NB4 (cell line): ENCODE measurements around the gene MVP.

ENCODE experiments used
- DNase-seq: peaks from one replicate; pipeline ENCODE4 v3.0.0; 2010; ENCODE audit warnings: low read depth
- H3K4me3 ChIP-seq: one replicate; pipeline ENCODE4 v1.5.1; 2011; ENCODE audit warnings: mild to moderate bottlenecking, low read depth, low read length, moderate library complexity
- CTCF ChIP-seq: IDR thresholded peaks from one replicate; pipeline ENCODE4 v1.5.1; 2012; ENCODE audit warnings: low read depth, low read length
- MAX ChIP-seq: IDR thresholded peaks from 2 replicates; pipeline ENCODE4 v1.6.1; 2011; ENCODE audit warnings: low read depth, low read length
- MYC ChIP-seq: IDR thresholded peaks from 2 replicates; pipeline ENCODE4 v1.6.1; 2011; ENCODE audit warnings: low read depth, low read length
- POLR2A ChIP-seq: IDR thresholded peaks from 2 replicates; pipeline ENCODE4 v1.6.1; 2011; ENCODE audit warnings: mild to moderate bottlenecking; ENCODE audit not compliant: insufficient read length; ENCODE audit errors: extremely low read depth

Gene MVP

GRCh38 chr16:29896841-29897240 lies 76.6 kb downstream of the MVP start:
- DNase-seq = no peak
- no peak for TF ChIP-seq POLR2A
- no peak for TF ChIP-seq CTCF
- TF ChIP-seq MYC = no peak
- no peak for TF ChIP-seq MAX

GRCh38 chr16:29897333-29897732 lies 77.1 kb downstream of the MVP start:
- no peak for TF ChIP-seq MAX
- no peak for TF ChIP-seq CTCF
- TF ChIP-seq MYC = no peak
- no peak for TF ChIP-seq POLR2A
- H3K4me3 ChIP-seq = no peak overlapping the region

More at GRCh38 chr16:29896841-29897240, 76.6 kb downstream of the MVP start:
- no peak overlapping the region for H3K4me3 ChIP-seq

More at GRCh38 chr16:29897333-29897732, 77.1 kb downstream of the MVP start:
- DNase-seq = no peak
